ENCODE results near the gene RHOV. TPM values are rescaled to one million over a fixed set of nuclear protein-coding genes. Genes with fewer than 3 reads are reported as not detected.

Gene RHOV
- polyA plus RNA-seq, 1 donor (not counting 4 experiments of a cell fraction or from before 2014, with no cell fraction given), result 7.1 TPM

- no peaks in the 10 kb centered on the region for H4K20me1 ChIP-seq (ENCODE audit: control insufficient read depth, extremely low read depth, insufficient read depth, low read length)
- H3K9ac ChIP-seq (ENCODE audit: control insufficient read depth, extremely low read depth, insufficient read depth, low read length), result no peak overlapping the region
- no peaks in the 10 kb centered on the region for H3K9me3 ChIP-seq (ENCODE audit: control insufficient read depth, low read depth, low read length)
- peaks cover 14% of the 10 kb centered on the region for H3K27me3 ChIP-seq (ENCODE audit: control insufficient read depth, extremely low read depth, insufficient read depth, low read length)
- no peaks in the 10 kb centered on the region for H3K4me1 ChIP-seq (ENCODE audit: control insufficient read depth, extremely low read depth, insufficient read depth, low read length)
- no peak for DNase-seq (ENCODE audit: low read depth, low spot score)
- no peaks in the 10 kb centered on the region for H3K79me2 ChIP-seq (ENCODE audit: control insufficient read depth, insufficient read depth, low read length)
- dilution Hi-C loops (cut with MboI; ENCODE audit: extremely low pct_ligation_motif_present, low sequenced_read_pairs), result loop anchor here (25.0 kb wide), 1 partner anchor 97 kb away; no protein-coding TSS in a partner anchor
- TF ChIP-seq EZH2 (IDR thresholded peaks at IDR 0.05; ENCODE audit: low read length), result no peak
- TF ChIP-seq, protein P1, sequence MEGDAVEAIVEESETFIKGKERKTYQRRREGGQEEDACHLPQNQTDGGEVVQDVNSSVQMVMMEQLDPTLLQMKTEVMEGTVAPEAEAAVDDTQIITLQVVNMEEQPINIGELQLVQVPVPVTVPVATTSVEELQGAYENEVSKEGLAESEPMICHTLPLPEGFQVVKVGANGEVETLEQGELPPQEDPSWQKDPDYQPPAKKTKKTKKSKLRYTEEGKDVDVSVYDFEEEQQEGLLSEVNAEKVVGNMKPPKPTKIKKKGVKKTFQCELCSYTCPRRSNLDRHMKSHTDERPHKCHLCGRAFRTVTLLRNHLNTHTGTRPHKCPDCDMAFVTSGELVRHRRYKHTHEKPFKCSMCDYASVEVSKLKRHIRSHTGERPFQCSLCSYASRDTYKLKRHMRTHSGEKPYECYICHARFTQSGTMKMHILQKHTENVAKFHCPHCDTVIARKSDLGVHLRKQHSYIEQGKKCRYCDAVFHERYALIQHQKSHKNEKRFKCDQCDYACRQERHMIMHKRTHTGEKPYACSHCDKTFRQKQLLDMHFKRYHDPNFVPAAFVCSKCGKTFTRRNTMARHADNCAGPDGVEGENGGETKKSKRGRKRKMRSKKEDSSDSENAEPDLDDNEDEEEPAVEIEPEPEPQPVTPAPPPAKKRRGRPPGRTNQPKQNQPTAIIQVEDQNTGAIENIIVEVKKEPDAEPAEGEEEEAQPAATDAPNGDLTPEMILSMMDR (optimal IDR thresholded peaks at IDR 0.05 in 1 of 3, IDR thresholded peaks at IDR 0.05 in 1 of 3, conservative IDR thresholded peaks at IDR 0.05 in 1 of 3; ENCODE audit: extremely low read depth in 1 of 3, insufficient read depth in 2 of 3, low read length in 3 of 3), result no peak
- H3K36me3 ChIP-seq (ENCODE audit: control insufficient read depth in 2 of 2, extremely low read depth in 1 of 2, insufficient read depth in 2 of 2, low read length in 2 of 2), result no peaks in the 10 kb centered on the region
- no peak overlapping the region for H3K4me3 ChIP-seq (ENCODE audit: control insufficient read depth in 2 of 3, extremely low read depth in 1 of 3, insufficient read depth in 2 of 3, low read depth in 1 of 3, low read length in 3 of 3)
- no peaks in the 10 kb centered on the region for H3K9me1 ChIP-seq (ENCODE audit: control insufficient read depth, extremely low read depth, insufficient read depth, low read length)
- H2AFZ ChIP-seq (ENCODE audit: control insufficient read depth, low read length), result no peak overlapping the region
- no peak for FAIRE-seq
- H3K27ac ChIP-seq (ENCODE audit: control insufficient read depth, insufficient read depth, low read length), result no peak overlapping the region
- no peak overlapping the region for H3K4me2 ChIP-seq (ENCODE audit: control insufficient read depth, extremely low read depth, insufficient read depth, low read depth, low read length)
Observed at GRCh38 chr15:40915116-40915661, 41.2 kb upstream of the RHOV start.

DNA sequence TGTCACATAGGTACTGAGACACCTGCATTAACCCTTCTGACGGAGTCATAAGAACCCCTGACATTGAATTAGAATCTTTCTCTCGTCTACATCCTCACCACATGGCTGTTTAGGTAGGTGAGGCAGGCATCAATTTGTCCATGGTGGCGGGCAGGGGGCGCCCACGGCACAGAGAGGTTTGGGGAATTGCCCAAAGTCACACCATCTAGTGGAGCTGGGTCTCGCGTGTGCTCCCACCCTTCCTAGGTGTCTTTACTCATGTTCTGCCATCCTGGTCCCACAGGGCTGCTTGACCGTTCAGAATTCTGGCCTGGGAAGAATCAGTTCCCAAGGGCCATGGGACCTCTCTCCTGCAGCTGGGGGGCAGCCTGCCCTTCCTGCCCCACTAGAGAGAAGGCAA lies 40.5 kb upstream of the RHOV start:
- dilution Hi-C loops (cut with MboI; ENCODE audit: extremely low pct_ligation_motif_present, low sequenced_read_pairs), result loop anchor here (25.0 kb wide), 1 partner anchor 98 kb away; no protein-coding TSS in a partner anchor
- Histone ChIP-seq H3K27me3 (ENCODE audit: control insufficient read depth, extremely low read depth, insufficient read depth, low read length) (peaks cover 11% of the 10 kb centered on the region), H3K4me3 (ENCODE audit: control insufficient read depth in 2 of 3, extremely low read depth in 1 of 3, insufficient read depth in 2 of 3, low read depth in 1 of 3, low read length in 3 of 3) (no peak overlapping the region), H2AFZ (ENCODE audit: control insufficient read depth, low read length) (no peak overlapping the region), H3K36me3 (ENCODE audit: control insufficient read depth in 2 of 2, extremely low read depth in 1 of 2, insufficient read depth in 2 of 2, low read length in 2 of 2) (no peaks in the 10 kb centered on the region), H3K9me1 (ENCODE audit: control insufficient read depth, extremely low read depth, insufficient read depth, low read length) (no peaks in the 10 kb centered on the region), H3K9ac (ENCODE audit: control insufficient read depth, extremely low read depth, insufficient read depth, low read length) (no peak overlapping the region), H3K4me2 (ENCODE audit: control insufficient read depth, extremely low read depth, insufficient read depth, low read depth, low read length) (no peak overlapping the region), H3K4me1 (ENCODE audit: control insufficient read depth, extremely low read depth, insufficient read depth, low read length) (no peaks in the 10 kb centered on the region), H4K20me1 (ENCODE audit: control insufficient read depth, extremely low read depth, insufficient read depth, low read length) (no peaks in the 10 kb centered on the region), H3K9me3 (ENCODE audit: control insufficient read depth, low read depth, low read length) (no peaks in the 10 kb centered on the region), H3K79me2 (ENCODE audit: control insufficient read depth, insufficient read depth, low read length) (no peaks in the 10 kb centered on the region), H3K27ac (ENCODE audit: control insufficient read depth, insufficient read depth, low read length) (no peak overlapping the region)
- TF ChIP-seq EZH2 (IDR thresholded peaks at IDR 0.05; ENCODE audit: low read length), result no peak
- TF ChIP-seq, protein P1 (optimal IDR thresholded peaks at IDR 0.05 in 1 of 3, IDR thresholded peaks at IDR 0.05 in 1 of 3, conservative IDR thresholded peaks at IDR 0.05 in 1 of 3; ENCODE audit: extremely low read depth in 1 of 3, insufficient read depth in 2 of 3, low read length in 3 of 3), result no peak
- DNase-seq (ENCODE audit: low read depth, low spot score) (no peak), FAIRE-seq (no peak)

All from keratinocyte (primary cell).